ENCODE data around the gene ENTPD1.
"Not testable (repeated sequence)": the region's sequence is repeated elsewhere in the genome, so short reads cannot be mapped to it uniquely, and the experiment has no call there.

DNA sequence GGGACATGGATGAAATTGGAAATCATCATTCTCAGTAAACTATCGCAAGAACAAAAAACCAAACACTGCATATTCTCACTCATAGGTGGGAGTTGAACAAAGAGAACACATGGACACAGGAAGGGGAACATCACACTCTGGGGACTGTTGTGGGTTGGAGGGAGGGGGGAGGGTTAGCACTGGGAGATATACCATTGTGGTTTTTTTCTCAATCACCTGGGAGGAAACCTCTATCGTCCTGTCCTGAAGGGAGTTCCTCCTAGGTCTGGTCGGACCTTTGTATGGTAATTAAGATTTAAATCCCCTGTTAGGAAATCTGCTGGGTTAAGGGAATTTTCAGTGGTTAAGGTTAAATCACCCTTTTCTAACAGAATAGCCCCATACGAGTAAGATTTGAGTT lies 33.5 kb upstream of the ENTPD1 start:
- TF ChIP-seq, protein P1, sequence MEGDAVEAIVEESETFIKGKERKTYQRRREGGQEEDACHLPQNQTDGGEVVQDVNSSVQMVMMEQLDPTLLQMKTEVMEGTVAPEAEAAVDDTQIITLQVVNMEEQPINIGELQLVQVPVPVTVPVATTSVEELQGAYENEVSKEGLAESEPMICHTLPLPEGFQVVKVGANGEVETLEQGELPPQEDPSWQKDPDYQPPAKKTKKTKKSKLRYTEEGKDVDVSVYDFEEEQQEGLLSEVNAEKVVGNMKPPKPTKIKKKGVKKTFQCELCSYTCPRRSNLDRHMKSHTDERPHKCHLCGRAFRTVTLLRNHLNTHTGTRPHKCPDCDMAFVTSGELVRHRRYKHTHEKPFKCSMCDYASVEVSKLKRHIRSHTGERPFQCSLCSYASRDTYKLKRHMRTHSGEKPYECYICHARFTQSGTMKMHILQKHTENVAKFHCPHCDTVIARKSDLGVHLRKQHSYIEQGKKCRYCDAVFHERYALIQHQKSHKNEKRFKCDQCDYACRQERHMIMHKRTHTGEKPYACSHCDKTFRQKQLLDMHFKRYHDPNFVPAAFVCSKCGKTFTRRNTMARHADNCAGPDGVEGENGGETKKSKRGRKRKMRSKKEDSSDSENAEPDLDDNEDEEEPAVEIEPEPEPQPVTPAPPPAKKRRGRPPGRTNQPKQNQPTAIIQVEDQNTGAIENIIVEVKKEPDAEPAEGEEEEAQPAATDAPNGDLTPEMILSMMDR (IDR thresholded peaks at IDR 0.05): not testable (repeated sequence)
- not testable (repeated sequence) for TF ChIP-seq ZFX (IDR thresholded peaks at IDR 0.05; ENCODE audit: borderline replicate concordance)
